Psoas muscle (tissue), 8 donors: Measurements from ENCODE around the gene LOXL4. TPM values are rescaled to one million over a fixed set of nuclear protein-coding genes. Genes with fewer than 3 reads are reported as not detected.

Source experiments
- ATAC-seq, 4 donors: fragments of 200-7000 bp; cut with Tn5 transposase; one replicate each; pipeline ENCODE4 v1.9.1; 2020; ENCODE audit warnings: moderate library complexity in 3 of 4, mild to moderate bottlenecking in 2 of 4
- DNase-seq, 2 donors: peaks; one replicate each; pipeline ENCODE4 v3.0.0-alpha.2; 2020
- H3K27ac ChIP-seq: fragments of 200-600 bp; one replicate; pipeline ENCODE4 v1.8.0; 2022
- H3K27me3 ChIP-seq, 3 donors: fragments of 200-600 bp in 1 of 3; one replicate each; pipeline versions ENCODE4 v1.6.1 to v1.8.0; 2013 to 2022; ENCODE audit warnings: low read length in 2 of 3, mild to moderate bottlenecking in 2 of 3, moderate library complexity in 1 of 3; ENCODE audit not compliant: insufficient read depth in 3 of 3
- H3K36me3 ChIP-seq, 2 donors: fragments of 200-600 bp in 1 of 2; one replicate each; pipeline versions ENCODE4 v1.6.1 to v1.8.0; 2013 to 2022; ENCODE audit warnings: low read depth in 1 of 2, mild to moderate bottlenecking in 1 of 2, moderate library complexity in 1 of 2; ENCODE audit not compliant: insufficient read depth in 1 of 2
- H3K4me1 ChIP-seq: fragments of 200-600 bp; one replicate; pipeline ENCODE4 v1.8.0; 2022
- H3K4me3 ChIP-seq: fragments of 200-600 bp; one replicate; pipeline ENCODE4 v1.8.0; 2022; ENCODE audit warnings: mild to moderate bottlenecking
- H3K9me3 ChIP-seq: fragments of 200-600 bp; one replicate; pipeline ENCODE4 v1.8.0; 2022
- WGBS, 3 donors: extraction: QIAGEN DNeasy Blood & Tissue Kit; methylation state at CpG; one replicate each; pipeline versions ENCODE4 v1.1.6 to v1.1.7; 2013; 5-methylcytosine and 5-hydroxymethylcytosine counted together
- intact Hi-C, 2 donors: fragments of 100-400 bp; cut with DNase I; formaldehyde crosslinking; loops; one replicate each; pipeline versions ENCODE4 v1.11.0 to v1.14.2; 2022
- long read RNA-seq, 2 donors: library from polyadenylated mRNA; unstranded; transcript quantifications; one replicate each; pipeline ENCODE4 v2.0.0, GENCODE V29; 2021
- polyA plus RNA-seq, 3 donors: library from polyadenylated mRNA; stranded (reverse); fragments of 200-250 nt; gene quantifications; one replicate each; pipeline ENCODE4 v1.2.3, GENCODE V29; 2013
- total RNA-seq, 4 donors: library from RNA; stranded (reverse); fragmentation: NEBNext Ultra II Directional in 2 of 4; extraction: Animal tissue kit (Norgen Biotek cat#: 25700) in 2 of 4; gene quantifications; one replicate each; pipeline versions ENCODE4 v1.2.1 to v1.2.4, GENCODE V29; 2021 to 2023
- TF ChIP-seq, protein P1 (sequence below): fragments of 200-600 bp; IDR thresholded peaks from one replicate; pipeline ENCODE4 v1.8.0; 2022; ENCODE audit warnings: antibody characterized with exemption
- donor health status: healthy with polysubstance abuse.
- donor health status: DM: no; HTN: no; CAD: no; lungs with moderate emphysema.
- donor health status: Bipolar disorder and iron deficiency.
- donor health status: healthy.
- donor health status: DM: yes; HTN: yes; CAD: no.
- donor health status: DM: no; HTN: no; CAD: no.
- donor health status: DM: no; HTN: no; CAD: no.
- donor health status: DM: yes; HTN: yes; CAD: no.

The LOXL4 gene
- total RNA-seq = 10 to 100 TPM in 3 of 4 donors, 1 to 10 TPM in 1; 5.7 to 26.3 (median 12.5) TPM
- polyA plus RNA-seq = 1 to 10 TPM; 2.9 to 7.4 (median 3.0) TPM
- long read RNA-seq, donor 1, transcript LOXL4-201 (15 exons, 3,653 nt) = major isoform, 25 of 81 reads
- long read RNA-seq, donor 1, partial matches to known transcripts = 10 of 81 reads
- long read RNA-seq, donor 1, other reads (novel, unspliced or antisense) = 46 of 81 reads
- long read RNA-seq, donor 2, transcript LOXL4-201 (15 exons, 3,653 nt) = major isoform, 41 of 85 reads
- long read RNA-seq, donor 2, partial matches to known transcripts = 9 of 85 reads
- long read RNA-seq, donor 2, other reads (novel, unspliced or antisense) = 35 of 85 reads

GRCh38 chr10:98267894-98268693 lies at the start of gene LOXL4:
TSS of gene LOXL4 (minus strand) at chr10:98268194. CDS start at chr10:98263019, 5,175 bp downstream.
- ATAC-seq (peak; percentile 17 to 34 (median 20)), DNase-seq (peak; percentile 63 to 82)
- WGBS, 3 donors = 6 to 25% (median 11%) methylated on average over 24 to 73 of the region's 75 CpGs
- Histone ChIP-seq H3K4me3 (peak within 1 kb of the TSS; percentile 71), H3K4me1 (peaks cover 40% of the 10 kb centered on the region), H3K36me3 (no peaks in the 10 kb centered on the region), H3K27me3 (no peaks in the 10 kb centered on the region), H3K27ac (peak within 1 kb of the TSS; percentile 88), H3K9me3 (no peaks in the 10 kb centered on the region)
- intact Hi-C loops = loop anchor here (5.0 to 10.0 kb wide), 2 partner anchors 144 to 157 kb away; no protein-coding TSS in a partner anchor
- TF ChIP-seq, protein P1, sequence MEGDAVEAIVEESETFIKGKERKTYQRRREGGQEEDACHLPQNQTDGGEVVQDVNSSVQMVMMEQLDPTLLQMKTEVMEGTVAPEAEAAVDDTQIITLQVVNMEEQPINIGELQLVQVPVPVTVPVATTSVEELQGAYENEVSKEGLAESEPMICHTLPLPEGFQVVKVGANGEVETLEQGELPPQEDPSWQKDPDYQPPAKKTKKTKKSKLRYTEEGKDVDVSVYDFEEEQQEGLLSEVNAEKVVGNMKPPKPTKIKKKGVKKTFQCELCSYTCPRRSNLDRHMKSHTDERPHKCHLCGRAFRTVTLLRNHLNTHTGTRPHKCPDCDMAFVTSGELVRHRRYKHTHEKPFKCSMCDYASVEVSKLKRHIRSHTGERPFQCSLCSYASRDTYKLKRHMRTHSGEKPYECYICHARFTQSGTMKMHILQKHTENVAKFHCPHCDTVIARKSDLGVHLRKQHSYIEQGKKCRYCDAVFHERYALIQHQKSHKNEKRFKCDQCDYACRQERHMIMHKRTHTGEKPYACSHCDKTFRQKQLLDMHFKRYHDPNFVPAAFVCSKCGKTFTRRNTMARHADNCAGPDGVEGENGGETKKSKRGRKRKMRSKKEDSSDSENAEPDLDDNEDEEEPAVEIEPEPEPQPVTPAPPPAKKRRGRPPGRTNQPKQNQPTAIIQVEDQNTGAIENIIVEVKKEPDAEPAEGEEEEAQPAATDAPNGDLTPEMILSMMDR = no peak

GRCh38 chr10:98316661-98317060 lies 48.7 kb upstream of the LOXL4 start:
- Histone ChIP-seq H3K27ac (peak overlapping the region; percentile 14), H3K4me1 (peaks cover 37% of the 10 kb centered on the region), H3K36me3 (no peaks in the 10 kb centered on the region), H3K27me3 (no peaks in the 10 kb centered on the region), H3K9me3 (no peaks in the 10 kb centered on the region), H3K4me3 (no peak overlapping the region)
- DNase-seq (no peak), ATAC-seq (peak; percentile 53 to 76 (median 70))
- TF ChIP-seq, protein P1 = no peak
- intact Hi-C loops = no loop called here

DNA sequence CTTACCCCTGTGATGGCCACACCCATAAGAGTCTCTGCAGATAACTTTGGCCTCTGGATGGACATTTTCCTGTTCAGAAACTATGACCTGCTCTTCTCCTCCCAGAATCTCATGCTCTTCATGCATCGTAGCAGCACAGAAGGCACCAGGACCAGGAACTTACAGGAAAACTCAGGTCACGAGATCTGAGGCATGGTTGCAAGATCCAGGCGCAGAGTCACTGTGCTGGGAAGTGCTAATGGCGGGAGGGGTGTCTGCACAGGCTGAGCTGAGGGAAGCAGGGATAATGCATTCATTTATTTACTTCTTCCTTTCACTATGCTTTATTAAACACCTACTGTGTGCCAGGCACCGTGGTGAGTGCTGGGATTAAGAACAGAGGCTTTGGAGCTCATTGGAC lies 48.2 kb upstream of the LOXL4 start:
- no peaks in the 10 kb centered on the region for H3K9me3 ChIP-seq
- peak overlapping the region; percentile 14 for H3K27ac ChIP-seq
- WGBS, 3 donors = 56 to 72% (median 63%) methylated on average over 5 of the region's 5 CpGs
- no peak overlapping the region for H3K4me3 ChIP-seq
- ATAC-seq = peak in 1 of 4 donors; percentile 37
- TF ChIP-seq, protein P1 = no peak
- H3K36me3 ChIP-seq = no peaks in the 10 kb centered on the region
- no peaks in the 10 kb centered on the region for H3K27me3 ChIP-seq
- DNase-seq = no peak
- H3K4me1 ChIP-seq = peaks cover 37% of the 10 kb centered on the region
- intact Hi-C loops = no loop called here

GRCh38 chr10:98314532-98315284 lies 46.7 kb upstream of the LOXL4 start:
- intact Hi-C loops = no loop called here
- TF ChIP-seq, protein P1 = no peak
- H3K4me3 ChIP-seq = no peak overlapping the region
- peak; percentile 64 to 81 for DNase-seq
- H3K9me3 ChIP-seq = no peaks in the 10 kb centered on the region
- no peaks in the 10 kb centered on the region for H3K27me3 ChIP-seq
- peak overlapping the region; percentile 78 for H3K27ac ChIP-seq
- ATAC-seq = peak; percentile 87 to 90 (median 89)
- H3K4me1 ChIP-seq = peaks cover 37% of the 10 kb centered on the region
- H3K36me3 ChIP-seq = no peaks in the 10 kb centered on the region
- WGBS, 3 donors = 48 to 60% (median 50%) methylated on average over 8 of the region's 8 CpGs
